ENCODE data around the gene ME3.

The ME3 gene

GRCh38 chr11:86606836-86607481 is 65.5 kb downstream of the ME3 start:
- no peaks in the 10 kb centered on the region for H3K9me3 Mint-ChIP-seq
- H3K27me3 Mint-ChIP-seq (ENCODE audit: low read depth) = no peaks in the 10 kb centered on the region
- no peak overlapping the region for H3K27ac Mint-ChIP-seq
- no peak overlapping the region for H3K4me3 Mint-ChIP-seq
- peaks cover 23% of the 10 kb centered on the region for H3K4me1 Mint-ChIP-seq (ENCODE audit: low read depth)
- H3K36me3 Mint-ChIP-seq (ENCODE audit: low read depth) = no peaks in the 10 kb centered on the region

- no peak overlapping the region for H3K27ac Mint-ChIP-seq
- H3K36me3 Mint-ChIP-seq (ENCODE audit: low read depth) = no peaks in the 10 kb centered on the region
- no peak overlapping the region for H3K4me3 Mint-ChIP-seq
- no peaks in the 10 kb centered on the region for H3K27me3 Mint-ChIP-seq (ENCODE audit: low read depth)
- H3K4me1 Mint-ChIP-seq (ENCODE audit: low read depth) = peaks cover 23% of the 10 kb centered on the region
- no peaks in the 10 kb centered on the region for H3K9me3 Mint-ChIP-seq
These were observed 66.1 kb downstream of the ME3 start for GRCh38 chr11:86606270-86606835.

- H3K27ac Mint-ChIP-seq = no peak overlapping the region
- peaks cover 5% of the 10 kb centered on the region for H3K36me3 Mint-ChIP-seq (ENCODE audit: low read depth)
- no peak overlapping the region for H3K4me3 Mint-ChIP-seq
- H3K4me1 Mint-ChIP-seq (ENCODE audit: low read depth) = peaks cover 27% of the 10 kb centered on the region
- peaks cover 22% of the 10 kb centered on the region for H3K9me3 Mint-ChIP-seq
- no peaks in the 10 kb centered on the region for H3K27me3 Mint-ChIP-seq (ENCODE audit: low read depth)
These were observed 75.4 kb downstream of the ME3 start for GRCh38 chr11:86596861-86597586.

- no peak overlapping the region for H3K27ac Mint-ChIP-seq
These were observed 76.5 kb downstream of the ME3 start for GRCh38 chr11:86595955-86596354.

GRCh38 chr11:86595451-86595850 is 77.0 kb downstream of the ME3 start:
- Mint-ChIP-seq H3K9me3 (peaks cover 22% of the 10 kb centered on the region), H3K27me3 (ENCODE audit: low read depth) (no peaks in the 10 kb centered on the region), H3K4me1 (ENCODE audit: low read depth) (peaks cover 37% of the 10 kb centered on the region), H3K36me3 (ENCODE audit: low read depth) (peaks cover 6% of the 10 kb centered on the region), H3K4me3 (no peak overlapping the region), H3K27ac (no peak overlapping the region)

More at GRCh38 chr11:86595955-86596354, 76.5 kb downstream of the ME3 start:
- H3K9me3 Mint-ChIP-seq = peaks cover 22% of the 10 kb centered on the region
- no peak overlapping the region for H3K4me3 Mint-ChIP-seq
- H3K36me3 Mint-ChIP-seq (ENCODE audit: low read depth) = peaks cover 6% of the 10 kb centered on the region
- peaks cover 33% of the 10 kb centered on the region for H3K4me1 Mint-ChIP-seq (ENCODE audit: low read depth)
- no peaks in the 10 kb centered on the region for H3K27me3 Mint-ChIP-seq (ENCODE audit: low read depth)

- Mint-ChIP-seq H3K27me3 (ENCODE audit: low read depth) (no peaks in the 10 kb centered on the region), H3K4me3 (no peak overlapping the region), H3K4me1 (ENCODE audit: low read depth) (peaks cover 43% of the 10 kb centered on the region), H3K36me3 (ENCODE audit: low read depth) (peaks cover 6% of the 10 kb centered on the region), H3K27ac (no peak overlapping the region), H3K9me3 (peaks cover 19% of the 10 kb centered on the region)
These were observed 77.7 kb downstream of the ME3 start for GRCh38 chr11:86594746-86595145.

- Mint-ChIP-seq H3K4me3 (no peak overlapping the region), H3K36me3 (ENCODE audit: low read depth) (peaks cover 6% of the 10 kb centered on the region), H3K4me1 (ENCODE audit: low read depth) (peaks cover 43% of the 10 kb centered on the region), H3K9me3 (peaks cover 12% of the 10 kb centered on the region), H3K27me3 (ENCODE audit: low read depth) (no peaks in the 10 kb centered on the region), H3K27ac (peak overlapping the region; percentile 86)
These were observed 78.6 kb downstream of the ME3 start for GRCh38 chr11:86593833-86594232.

- Mint-ChIP-seq H3K4me3 (peak overlapping the region; percentile 15), H3K36me3 (ENCODE audit: low read depth) (peaks cover 6% of the 10 kb centered on the region), H3K27me3 (ENCODE audit: low read depth) (no peaks in the 10 kb centered on the region), H3K27ac (peak overlapping the region; percentile 86), H3K4me1 (ENCODE audit: low read depth) (peaks cover 45% of the 10 kb centered on the region), H3K9me3 (peaks cover 11% of the 10 kb centered on the region)
These were observed 79.6 kb downstream of the ME3 start for GRCh38 chr11:86592659-86593451.

GRCh38 chr11:86592047-86592591 is 80.3 kb downstream of the ME3 start:
- Mint-ChIP-seq H3K4me1 (ENCODE audit: low read depth) (peaks cover 48% of the 10 kb centered on the region), H3K9me3 (peaks cover 4% of the 10 kb centered on the region), H3K36me3 (ENCODE audit: low read depth) (peaks cover 6% of the 10 kb centered on the region), H3K27me3 (ENCODE audit: low read depth) (no peaks in the 10 kb centered on the region), H3K4me3 (no peak overlapping the region), H3K27ac (peak overlapping the region; percentile 35)

- Mint-ChIP-seq H3K9me3 (peaks cover 1% of the 10 kb centered on the region), H3K36me3 (ENCODE audit: low read depth) (peaks cover 6% of the 10 kb centered on the region), H3K4me3 (no peak overlapping the region), H3K27me3 (ENCODE audit: low read depth) (no peaks in the 10 kb centered on the region), H3K27ac (peak overlapping the region; percentile 37), H3K4me1 (ENCODE audit: low read depth) (peaks cover 45% of the 10 kb centered on the region)
These were observed 80.8 kb downstream of the ME3 start for GRCh38 chr11:86591631-86592030.

GRCh38 chr11:86589856-86590589 is 82.4 kb downstream of the ME3 start:
- H3K4me3 Mint-ChIP-seq = no peak overlapping the region
- peak overlapping the region; percentile 33 for H3K27ac Mint-ChIP-seq
- H3K27me3 Mint-ChIP-seq (ENCODE audit: low read depth) = no peaks in the 10 kb centered on the region
- H3K36me3 Mint-ChIP-seq (ENCODE audit: low read depth) = peaks cover 6% of the 10 kb centered on the region
- H3K9me3 Mint-ChIP-seq = no peaks in the 10 kb centered on the region
- peaks cover 45% of the 10 kb centered on the region for H3K4me1 Mint-ChIP-seq (ENCODE audit: low read depth)

- Mint-ChIP-seq H3K4me1 (ENCODE audit: low read depth) (peaks cover 40% of the 10 kb centered on the region), H3K4me3 (no peak overlapping the region), H3K27me3 (ENCODE audit: low read depth) (no peaks in the 10 kb centered on the region), H3K36me3 (ENCODE audit: low read depth) (peaks cover 6% of the 10 kb centered on the region), H3K27ac (no peak overlapping the region), H3K9me3 (no peaks in the 10 kb centered on the region)
These were observed 83.2 kb downstream of the ME3 start for GRCh38 chr11:86589204-86589603.

- H3K36me3 Mint-ChIP-seq (ENCODE audit: low read depth) = peaks cover 5% of the 10 kb centered on the region
- H3K9me3 Mint-ChIP-seq = no peaks in the 10 kb centered on the region
- H3K4me1 Mint-ChIP-seq (ENCODE audit: low read depth) = peaks cover 37% of the 10 kb centered on the region
- no peak overlapping the region for H3K27ac Mint-ChIP-seq
- H3K27me3 Mint-ChIP-seq (ENCODE audit: low read depth) = no peaks in the 10 kb centered on the region
- no peak overlapping the region for H3K4me3 Mint-ChIP-seq
These were observed 83.8 kb downstream of the ME3 start for GRCh38 chr11:86588566-86589090.

Measured in T-helper 1 cell treated with Interleukin-12 subunit alpha and Interleukin-12 subunit beta and Interleukin-4 antibody, amounts not matched to agents 30 μg/mL and 1 μg/mL, for 36 hours (primary cell).